Ovary (tissue), 3 donors: ENCODE results near the gene EFNA4.

Experiments used
- EP300 ChIP-seq: sonication (generic); formaldehyde crosslinking; IDR thresholded peaks from one replicate; pipeline ENCODE4 v1.6.1; 2017; ENCODE audit warnings: antibody characterized with exemption
- POLR2A ChIP-seq: fragments of 450-650 bp; IDR thresholded peaks from one replicate; pipeline ENCODE4 v1.6.1; 2017; ENCODE audit warnings: antibody characterized with exemption, mild to moderate bottlenecking, moderate library complexity
- TF ChIP-seq, protein P1 (sequence below), 3 donors: fragments of 450-650 bp in 2 of 3; fragments of 200-600 bp in 1 of 3; IDR thresholded peaks; one replicate each; pipeline versions ENCODE4 v1.5.1 to v1.8.0; 2016 to 2022; ENCODE audit warnings: antibody characterized with exemption in 3 of 3, mild to moderate bottlenecking in 1 of 3
- donor health status: DM: no; HTN: no; CAD: no.

GRCh38 chr1:155016231-155016831 is 47.2 kb upstream of the EFNA4 start:
- TF ChIP-seq, protein P1, sequence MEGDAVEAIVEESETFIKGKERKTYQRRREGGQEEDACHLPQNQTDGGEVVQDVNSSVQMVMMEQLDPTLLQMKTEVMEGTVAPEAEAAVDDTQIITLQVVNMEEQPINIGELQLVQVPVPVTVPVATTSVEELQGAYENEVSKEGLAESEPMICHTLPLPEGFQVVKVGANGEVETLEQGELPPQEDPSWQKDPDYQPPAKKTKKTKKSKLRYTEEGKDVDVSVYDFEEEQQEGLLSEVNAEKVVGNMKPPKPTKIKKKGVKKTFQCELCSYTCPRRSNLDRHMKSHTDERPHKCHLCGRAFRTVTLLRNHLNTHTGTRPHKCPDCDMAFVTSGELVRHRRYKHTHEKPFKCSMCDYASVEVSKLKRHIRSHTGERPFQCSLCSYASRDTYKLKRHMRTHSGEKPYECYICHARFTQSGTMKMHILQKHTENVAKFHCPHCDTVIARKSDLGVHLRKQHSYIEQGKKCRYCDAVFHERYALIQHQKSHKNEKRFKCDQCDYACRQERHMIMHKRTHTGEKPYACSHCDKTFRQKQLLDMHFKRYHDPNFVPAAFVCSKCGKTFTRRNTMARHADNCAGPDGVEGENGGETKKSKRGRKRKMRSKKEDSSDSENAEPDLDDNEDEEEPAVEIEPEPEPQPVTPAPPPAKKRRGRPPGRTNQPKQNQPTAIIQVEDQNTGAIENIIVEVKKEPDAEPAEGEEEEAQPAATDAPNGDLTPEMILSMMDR (IDR thresholded peaks at IDR 0.05), result no peak
- TF ChIP-seq POLR2A (no peak), EP300 (no peak)
